Retinal pigment epithelial cell (primary cell): ENCODE measurements around the gene NR6A1.

Experiments used
- DNase-seq: peaks from one replicate; pipeline ENCODE4 v3.0.0-alpha.2; 2010; ENCODE audit warnings: low read depth
- H3K4me3 ChIP-seq: 2 replicates; pipeline ENCODE4 v1.5.1; 2011; ENCODE audit warnings: mild to moderate bottlenecking, low read length, control low read depth, moderate library complexity
- TF ChIP-seq, protein P1 (sequence below): conservative IDR thresholded peaks from 2 replicates; pipeline ENCODE4 v1.5.1; 2011; ENCODE audit warnings: low read depth, low read length, control low read depth, inconsistent platforms

NR6A1 gene

DNA sequence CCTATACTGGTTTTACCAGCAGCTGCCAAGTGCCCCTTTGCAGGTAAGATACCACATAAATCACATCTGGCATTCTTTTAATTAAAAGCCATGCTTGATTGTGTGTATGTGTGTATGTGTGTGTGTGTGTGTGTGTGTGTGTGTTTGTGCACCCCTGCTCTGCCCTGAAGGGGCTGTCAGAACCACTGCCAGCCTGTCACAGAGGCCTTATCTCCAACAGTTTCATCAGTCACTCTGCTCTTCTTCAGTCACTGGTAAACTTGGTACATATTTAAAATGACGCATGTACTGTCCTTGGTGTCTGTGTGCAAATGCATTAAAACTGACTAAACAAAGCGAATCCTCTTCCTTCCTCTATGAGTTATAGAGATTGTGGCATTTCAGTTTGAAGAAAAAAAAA is 244.9 kb downstream of the NR6A1 start:
- TF ChIP-seq, protein P1, sequence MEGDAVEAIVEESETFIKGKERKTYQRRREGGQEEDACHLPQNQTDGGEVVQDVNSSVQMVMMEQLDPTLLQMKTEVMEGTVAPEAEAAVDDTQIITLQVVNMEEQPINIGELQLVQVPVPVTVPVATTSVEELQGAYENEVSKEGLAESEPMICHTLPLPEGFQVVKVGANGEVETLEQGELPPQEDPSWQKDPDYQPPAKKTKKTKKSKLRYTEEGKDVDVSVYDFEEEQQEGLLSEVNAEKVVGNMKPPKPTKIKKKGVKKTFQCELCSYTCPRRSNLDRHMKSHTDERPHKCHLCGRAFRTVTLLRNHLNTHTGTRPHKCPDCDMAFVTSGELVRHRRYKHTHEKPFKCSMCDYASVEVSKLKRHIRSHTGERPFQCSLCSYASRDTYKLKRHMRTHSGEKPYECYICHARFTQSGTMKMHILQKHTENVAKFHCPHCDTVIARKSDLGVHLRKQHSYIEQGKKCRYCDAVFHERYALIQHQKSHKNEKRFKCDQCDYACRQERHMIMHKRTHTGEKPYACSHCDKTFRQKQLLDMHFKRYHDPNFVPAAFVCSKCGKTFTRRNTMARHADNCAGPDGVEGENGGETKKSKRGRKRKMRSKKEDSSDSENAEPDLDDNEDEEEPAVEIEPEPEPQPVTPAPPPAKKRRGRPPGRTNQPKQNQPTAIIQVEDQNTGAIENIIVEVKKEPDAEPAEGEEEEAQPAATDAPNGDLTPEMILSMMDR = no peak
- H3K4me3 ChIP-seq = no peak overlapping the region
- no peak for DNase-seq

DNA sequence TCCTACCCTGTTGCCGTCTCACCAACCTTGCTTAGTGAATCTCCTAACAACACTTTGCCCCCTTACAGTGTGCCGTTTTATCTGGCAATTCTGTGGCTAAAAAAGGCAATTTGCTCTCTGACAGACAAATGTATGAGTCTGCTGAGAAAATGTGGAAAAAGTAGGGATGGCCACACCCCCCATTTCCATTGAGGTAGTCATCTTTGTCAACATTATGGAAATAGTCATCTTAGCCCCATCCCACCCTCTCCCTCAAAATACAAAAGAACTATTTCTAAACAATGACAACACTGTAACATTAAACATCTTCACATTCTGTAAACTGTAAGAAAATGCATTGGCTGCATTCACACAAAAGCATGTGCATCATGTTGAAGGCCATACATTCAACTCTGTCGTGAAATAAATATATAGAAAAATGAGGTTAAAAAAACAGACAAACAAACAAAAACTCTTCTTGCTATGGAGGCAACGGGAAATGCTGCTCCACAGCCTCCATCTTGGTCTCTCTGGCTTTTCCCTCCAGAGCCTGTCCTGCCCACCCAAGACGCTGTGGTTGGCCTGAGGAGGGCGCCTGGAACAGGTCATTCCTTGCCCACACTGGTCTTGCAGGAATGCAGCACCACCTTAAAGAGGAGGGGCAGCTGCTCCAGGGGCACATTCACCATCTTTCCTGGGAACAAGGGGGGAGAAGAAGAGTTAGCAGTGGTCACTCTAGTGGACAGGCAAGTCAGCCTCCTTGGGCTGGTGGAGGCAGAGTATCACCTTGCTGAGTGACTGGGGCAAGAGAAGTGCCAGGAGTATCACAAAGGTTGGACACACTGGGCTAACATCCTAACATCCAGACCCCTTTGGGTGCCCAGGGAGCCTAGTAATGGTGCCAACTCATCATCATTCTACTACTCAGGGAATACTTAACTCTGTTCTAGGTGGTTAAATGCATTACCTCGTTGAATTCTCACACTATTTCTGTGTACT is 248.7 kb downstream of the NR6A1 start:
- TF ChIP-seq, protein P1 = peak; percentile 19
- no peak for DNase-seq
- H3K4me3 ChIP-seq = no peak overlapping the region

DNA sequence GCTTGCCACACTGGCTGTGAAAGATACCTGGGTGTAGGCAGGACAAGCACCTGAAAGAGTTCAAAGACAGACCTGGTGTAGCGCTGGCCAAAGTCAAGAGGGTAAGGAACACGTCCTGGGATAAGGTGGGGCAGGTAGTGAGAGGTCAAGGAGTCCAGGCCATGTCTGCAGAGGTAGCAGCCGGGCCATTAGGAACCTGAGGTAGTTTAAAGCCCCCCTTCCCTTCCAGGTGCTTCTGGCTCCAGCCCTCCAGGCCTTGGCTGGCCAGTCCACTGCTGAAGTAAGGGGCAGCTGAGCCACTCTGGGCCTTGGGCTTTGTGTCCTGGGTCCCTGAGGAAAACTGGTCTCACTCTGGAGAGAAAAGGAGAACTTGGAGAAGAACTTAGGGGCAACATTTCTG is 250.0 kb downstream of the NR6A1 start:
- DNase-seq = no peak
- TF ChIP-seq, protein P1 = no peak
- H3K4me3 ChIP-seq = no peak overlapping the region

DNA sequence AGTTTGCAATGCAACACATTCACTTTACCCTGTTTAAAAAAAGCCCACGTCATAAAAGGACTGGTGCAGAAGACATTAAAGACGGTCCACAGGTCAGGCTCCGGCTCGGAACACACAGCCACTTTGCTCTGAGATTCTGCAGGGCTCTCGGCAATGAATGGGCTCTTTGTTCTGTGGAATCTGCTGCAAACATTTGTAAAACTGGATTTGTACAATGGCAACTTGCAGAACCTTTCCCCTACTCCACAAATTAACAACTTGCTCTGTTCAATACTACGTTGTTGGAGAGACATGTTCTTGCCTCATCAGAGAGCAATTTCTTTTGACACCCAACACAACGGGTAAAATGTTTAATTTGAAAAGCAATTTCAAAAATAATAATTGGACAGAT is 250.9 kb downstream of the NR6A1 start:
- DNase-seq = no peak
- TF ChIP-seq, protein P1 = no peak
- no peak overlapping the region for H3K4me3 ChIP-seq

DNA sequence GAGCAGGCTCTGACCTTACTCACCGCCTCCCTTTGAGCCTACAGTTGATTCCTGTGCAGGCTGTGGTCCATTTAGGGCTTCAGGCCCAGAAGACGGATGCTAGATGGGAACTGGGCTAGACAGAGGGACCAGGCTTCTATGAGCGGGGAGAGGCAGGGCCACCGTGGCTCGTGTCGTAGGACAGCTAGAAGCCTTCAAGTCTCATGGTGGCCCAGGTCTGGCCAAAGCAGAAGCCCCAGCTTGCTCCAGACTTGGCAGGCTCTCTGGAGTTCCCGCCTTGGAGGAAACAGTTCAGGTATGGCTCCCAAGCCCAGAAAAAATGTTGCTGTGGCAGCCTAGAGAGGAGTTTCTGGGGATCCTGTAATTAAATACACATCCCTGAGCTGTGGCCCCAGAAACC is 253.0 kb downstream of the NR6A1 start:
- no peak overlapping the region for H3K4me3 ChIP-seq
- TF ChIP-seq, protein P1 = no peak
- DNase-seq = no peak

DNA sequence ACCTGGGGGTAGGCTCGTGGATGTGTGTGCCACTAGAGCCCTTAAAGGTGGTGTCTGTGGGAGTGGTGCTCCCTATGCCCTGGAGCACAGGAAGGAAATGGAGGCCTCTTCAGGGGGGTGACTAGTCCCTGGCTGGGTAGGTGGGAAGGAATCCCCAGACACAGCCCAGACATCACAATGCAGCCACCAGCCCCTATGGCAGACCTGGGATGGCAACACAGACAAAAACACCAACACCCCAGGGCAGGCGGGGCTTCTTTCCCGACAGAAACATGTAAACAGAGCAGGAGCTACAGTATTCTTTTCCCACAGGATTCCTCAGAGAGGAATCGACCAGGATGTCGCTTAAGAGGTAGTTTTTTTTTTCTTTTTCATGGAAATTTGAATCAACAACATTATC is 253.5 kb downstream of the NR6A1 start:
- no peak overlapping the region for H3K4me3 ChIP-seq
- no peak for DNase-seq
- TF ChIP-seq, protein P1 = no peak

DNA sequence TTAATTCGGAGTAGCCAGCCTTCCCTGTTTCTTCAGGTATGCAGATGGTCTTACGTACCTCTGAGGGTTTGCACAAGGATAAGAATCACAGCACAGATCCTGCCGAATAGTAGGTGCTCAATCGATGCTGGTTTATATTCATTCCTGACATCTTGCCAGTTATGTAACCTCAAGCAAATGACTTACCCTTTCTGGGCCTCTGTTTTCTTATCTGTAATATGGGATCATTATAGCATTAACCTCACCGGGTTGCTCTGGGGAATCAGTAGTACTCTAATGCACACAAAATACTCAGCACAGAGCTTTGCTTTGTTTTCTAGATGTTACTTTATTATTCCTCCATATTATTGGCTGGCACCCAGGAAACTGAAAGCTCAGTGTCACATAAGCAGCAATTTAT is 256.2 kb downstream of the NR6A1 start:
- DNase-seq = no peak
- TF ChIP-seq, protein P1 = no peak
- H3K4me3 ChIP-seq = no peak overlapping the region
